ENCODE measurements around the gene TENT4B. TPM values are rescaled to one million over a fixed set of nuclear protein-coding genes. Genes with fewer than 3 reads are reported as not detected.

The TENT4B gene
- polyA plus RNA-seq, 4 donors: 14.8 to 20.4 (median 19.4) TPM

DNA sequence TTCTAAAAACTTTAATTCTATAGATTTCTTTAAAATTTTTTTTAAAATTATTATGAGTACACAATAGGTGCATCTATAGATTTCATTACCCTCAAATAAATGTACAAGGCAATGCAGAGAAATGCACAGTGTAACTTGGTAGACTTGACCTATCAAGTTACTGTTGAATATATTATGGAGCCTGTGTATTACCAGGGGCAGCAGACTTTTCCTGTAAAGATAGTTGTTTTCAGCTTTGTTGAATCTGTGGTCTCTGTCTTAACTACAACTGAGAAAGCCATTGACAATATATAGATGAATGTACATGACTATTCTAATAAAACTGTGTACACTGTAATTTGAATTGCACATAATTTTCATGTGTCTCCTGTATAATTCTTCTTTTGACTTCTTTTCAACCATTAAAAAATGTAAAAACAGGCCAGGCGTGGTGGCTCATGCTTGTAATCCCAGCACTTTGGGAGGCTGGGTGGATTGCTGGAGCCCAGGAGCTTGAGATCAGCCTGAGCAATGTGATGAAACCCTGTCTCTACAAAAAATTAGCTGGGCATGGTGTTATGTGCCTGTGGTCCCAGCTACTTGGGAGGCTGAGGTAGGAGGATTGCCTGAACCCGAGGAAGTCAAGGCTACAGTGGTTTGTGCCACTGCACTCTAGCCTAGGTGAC is 39.4 kb downstream of the TENT4B start:
- no peak for DNase-seq (ENCODE audit: low read depth in 4 of 4, low spot score in 3 of 4)

GRCh38 chr16:50193594-50193993 is 40.5 kb downstream of the TENT4B start:
- DNase-seq (ENCODE audit: low read depth in 4 of 4, low spot score in 3 of 4): no peak

DNA sequence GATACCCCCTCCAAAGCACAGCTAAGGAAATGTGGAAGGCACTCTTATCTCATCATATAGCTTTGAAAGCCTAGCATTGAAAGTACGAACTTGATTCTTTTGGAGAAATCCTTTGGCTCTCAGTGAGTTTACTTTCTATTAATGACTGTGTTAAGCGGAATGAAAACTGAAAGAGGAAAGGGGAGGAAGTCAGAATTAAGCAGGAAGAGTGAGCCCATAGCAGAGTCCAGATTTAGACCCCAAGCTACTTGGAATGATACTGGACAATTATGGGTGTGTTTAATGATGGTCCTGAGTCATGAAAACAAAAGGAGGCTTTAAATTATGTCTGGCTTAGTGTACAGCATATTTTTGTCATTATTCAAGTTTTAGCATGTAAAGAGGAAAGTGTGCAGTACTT is 42.2 kb downstream of the TENT4B start:
- DNase-seq (ENCODE audit: low read depth in 4 of 4, low spot score in 3 of 4): no peak

GRCh38 chr16:50195756-50196155 is 42.6 kb downstream of the TENT4B start:
- DNase-seq (ENCODE audit: low read depth in 4 of 4, low spot score in 3 of 4): no peak

- DNase-seq (ENCODE audit: low read depth in 4 of 4, low spot score in 3 of 4): no peak
Measured at GRCh38 chr16:50197582-50197981, 44.5 kb downstream of the TENT4B start.

DNA sequence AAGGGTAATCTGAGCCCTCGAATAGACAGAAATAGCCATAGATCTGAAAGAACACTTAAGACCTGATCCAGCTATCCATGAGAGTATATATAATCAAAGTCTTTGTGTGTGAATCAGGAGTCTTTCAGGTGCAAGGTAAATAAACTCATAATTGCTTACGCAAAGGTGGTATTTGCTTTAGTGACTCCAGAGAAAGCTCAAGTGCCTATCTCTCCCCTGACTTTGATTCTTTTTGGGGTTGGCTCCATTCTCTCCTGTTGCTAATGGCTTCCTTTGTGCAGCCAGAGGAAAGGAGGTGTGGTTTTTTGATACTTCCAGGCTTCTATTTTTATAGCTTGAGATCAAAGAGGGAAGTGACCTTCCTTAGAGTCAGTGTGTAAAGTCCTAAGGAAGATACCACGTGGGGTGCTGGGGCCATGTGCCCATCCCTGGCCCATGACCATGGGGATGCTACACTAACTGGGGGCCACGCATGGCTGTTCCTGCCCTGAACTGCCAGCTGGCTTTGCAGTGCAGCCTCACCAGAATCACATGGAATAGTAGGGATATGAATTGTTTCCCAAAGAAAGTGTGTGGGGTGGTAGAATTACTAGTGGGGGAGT is 45.8 kb downstream of the TENT4B start:
- DNase-seq (ENCODE audit: low read depth in 4 of 4, low spot score in 3 of 4): no peak

DNA sequence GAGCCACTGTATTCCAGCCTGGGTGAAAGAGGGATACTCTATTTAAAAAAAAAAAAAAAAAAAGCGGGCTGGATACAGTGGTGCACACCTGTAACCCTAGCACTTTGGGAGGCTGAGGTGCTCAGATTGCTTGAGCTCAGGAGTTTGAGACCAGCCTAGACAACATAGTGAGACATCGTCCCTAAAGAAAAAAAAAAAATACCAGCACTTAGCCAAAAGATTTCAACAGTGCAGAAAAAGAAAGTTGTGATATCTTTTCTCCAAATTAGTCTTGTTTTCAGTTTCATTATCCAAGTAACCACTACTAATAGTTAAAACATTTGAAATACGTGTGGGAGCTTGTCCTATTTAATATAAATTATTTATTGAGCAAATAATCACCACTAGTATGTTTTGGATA is 48.7 kb downstream of the TENT4B start:
- no peak for DNase-seq (ENCODE audit: low read depth in 4 of 4, low spot score in 3 of 4)

DNA sequence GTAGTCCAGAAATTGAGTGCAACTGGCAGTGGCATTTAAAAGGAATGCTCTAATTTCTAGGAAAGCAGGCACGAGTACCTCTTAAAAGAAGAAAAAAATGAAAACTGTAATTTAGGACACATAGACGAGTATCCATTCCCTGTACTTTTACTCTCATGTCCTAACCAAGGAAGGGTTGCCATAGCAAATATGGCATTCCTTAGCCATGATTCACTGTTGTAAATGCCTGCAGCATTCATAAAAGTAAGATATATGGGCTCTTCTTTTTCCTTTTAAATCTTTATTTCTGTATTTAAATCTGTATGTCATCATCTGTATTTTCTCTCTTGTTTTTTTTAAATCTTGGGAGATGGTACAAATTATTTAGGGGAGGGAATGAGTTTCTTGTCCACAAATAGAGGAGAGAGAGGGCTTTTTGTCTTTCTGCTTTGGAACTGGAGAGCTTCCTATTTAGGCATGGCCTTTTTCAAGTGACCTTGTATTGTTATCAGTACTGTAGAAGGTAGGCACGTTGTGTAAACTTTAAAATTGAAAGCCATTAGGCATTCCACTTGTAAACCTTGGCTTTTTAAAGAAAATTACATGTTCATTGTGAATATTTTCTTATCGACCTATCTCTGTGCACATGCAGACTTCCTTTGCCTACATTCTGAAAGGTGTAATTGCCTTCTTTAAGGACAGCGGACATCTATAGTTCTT is 50.0 kb downstream of the TENT4B start:
- DNase-seq (ENCODE audit: low read depth in 4 of 4, low spot score in 3 of 4): peak in 1 of 4 donors; percentile 18

- DNase-seq (ENCODE audit: low read depth in 4 of 4, low spot score in 3 of 4): no peak
Measured at GRCh38 chr16:50203681-50204080, 50.6 kb downstream of the TENT4B start.

- no peak for DNase-seq (ENCODE audit: low read depth in 4 of 4, low spot score in 3 of 4)
Measured at GRCh38 chr16:50204453-50205108, 51.5 kb downstream of the TENT4B start.

GRCh38 chr16:50207652-50208051 is 54.5 kb downstream of the TENT4B start:
- DNase-seq (ENCODE audit: low read depth in 4 of 4, low spot score in 3 of 4): no peak

- DNase-seq (ENCODE audit: low read depth in 4 of 4, low spot score in 3 of 4): no peak
Measured at GRCh38 chr16:50208460-50208931, 55.4 kb downstream of the TENT4B start.

GRCh38 chr16:50209546-50210265 is 56.6 kb downstream of the TENT4B start:
- DNase-seq (ENCODE audit: low read depth in 4 of 4, low spot score in 3 of 4): no peak

DNA sequence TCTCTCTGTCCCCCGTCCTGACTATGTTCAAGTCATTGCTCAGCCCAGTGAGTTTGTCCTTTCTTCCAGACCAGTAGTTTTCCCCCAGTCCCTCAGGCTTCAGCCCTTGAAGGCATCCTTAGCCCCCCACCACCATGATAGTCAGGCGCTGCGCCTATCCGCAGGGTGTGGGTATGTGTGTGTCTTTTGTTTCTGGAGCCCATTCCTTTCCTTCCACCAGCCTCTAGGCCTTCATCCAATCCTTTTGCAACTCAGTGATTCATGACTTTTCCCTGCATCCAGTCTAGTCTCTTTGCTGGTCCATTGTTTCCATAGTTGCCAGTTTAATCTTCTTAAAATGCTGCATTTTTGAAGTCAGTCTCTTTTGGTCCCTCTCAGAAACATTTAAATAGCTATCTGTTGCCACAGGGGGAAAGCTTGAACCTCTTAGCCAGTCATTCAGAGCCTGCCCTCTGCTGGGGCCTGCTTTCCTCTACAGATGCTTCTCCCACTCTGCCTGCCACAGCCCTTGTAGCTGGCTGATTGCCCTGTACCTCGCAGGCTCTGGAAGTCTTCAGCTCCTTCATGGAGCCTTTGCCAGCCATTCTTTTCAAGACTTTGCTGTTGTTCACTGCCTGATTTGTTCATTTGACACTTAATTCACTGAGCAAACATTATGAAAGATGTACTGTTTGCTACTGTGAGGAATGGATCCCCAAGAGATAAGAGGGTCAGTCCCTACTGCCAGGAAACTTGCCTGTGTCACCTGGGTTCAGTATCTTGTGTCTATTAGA is 57.3 kb downstream of the TENT4B start:
- DNase-seq (ENCODE audit: low read depth in 4 of 4, low spot score in 3 of 4): peak; percentile 45 to 58 (median 50)

DNA sequence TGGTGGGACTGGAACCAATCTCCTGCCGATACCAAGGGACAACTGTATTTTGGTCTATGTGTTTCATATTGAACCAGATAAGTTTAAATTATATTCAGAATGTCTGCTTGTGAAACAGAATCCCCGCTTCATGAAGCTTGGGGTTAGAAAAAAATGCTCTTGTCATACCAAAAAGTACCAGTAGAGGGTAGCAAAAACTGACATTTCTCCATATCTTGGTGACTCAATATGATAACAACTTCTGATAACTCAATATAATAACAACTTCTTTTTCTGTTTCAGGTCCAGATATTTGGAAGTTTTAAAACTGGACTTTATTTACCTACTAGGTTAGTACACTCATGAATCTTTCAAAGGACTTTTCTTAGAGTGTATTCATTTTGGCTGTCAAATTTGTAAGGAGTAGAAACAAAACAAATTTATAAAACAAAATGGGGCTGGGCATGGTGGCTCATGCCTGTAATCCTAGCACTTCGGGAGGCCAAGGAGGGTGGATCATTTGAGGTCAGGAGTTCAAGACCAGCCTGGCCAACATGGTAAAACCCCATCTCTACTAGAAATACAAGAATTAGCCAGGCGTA is 60.9 kb downstream of the TENT4B start:
- peak in 3 of 4 donors; percentile 31 to 52 (median 50) for DNase-seq (ENCODE audit: low read depth in 4 of 4, low spot score in 3 of 4)

- no peak for DNase-seq (ENCODE audit: low read depth in 4 of 4, low spot score in 3 of 4)
Measured at GRCh38 chr16:50215680-50216079, 62.6 kb downstream of the TENT4B start.

- no peak for DNase-seq (ENCODE audit: low read depth in 4 of 4, low spot score in 3 of 4)
Measured at GRCh38 chr16:50216231-50216630, 63.1 kb downstream of the TENT4B start.

GRCh38 chr16:50219402-50219975 is 66.4 kb downstream of the TENT4B start:
- no peak for DNase-seq (ENCODE audit: low read depth in 4 of 4, low spot score in 3 of 4)

- no peak for DNase-seq (ENCODE audit: low read depth in 4 of 4, low spot score in 3 of 4)
Measured at GRCh38 chr16:50224286-50224685, 71.2 kb downstream of the TENT4B start.
